SU-DHL-6 (cell line): Measurements from ENCODE around the gene VWA8.

ENCODE experiments used
- H2AFZ ChIP-seq: fragments of 200-600 bp; sonication (generic); 2 replicates; pipeline ENCODE4 v1.6.1; 2014; ENCODE audit warnings: low read depth, mild to moderate bottlenecking, moderate library complexity, mixed read lengths, antibody characterized with exemption, low read length; ENCODE audit not compliant: severe bottlenecking
- H3F3A ChIP-seq: fragments of 200-600 bp; shearing (Covaris generic); 2 replicates; pipeline ENCODE4 v1.6.0; 2016; ENCODE audit warnings: antibody characterized with exemption, mild to moderate bottlenecking; ENCODE audit not compliant: insufficient read depth
- H3K27ac ChIP-seq: fragments of 200-600 bp; sonication (generic); 2 replicates; pipeline ENCODE4 v1.5.1; 2016; ENCODE audit warnings: low read depth, mild to moderate bottlenecking, low read length, moderate library complexity, mixed read lengths
- H3K27me3 ChIP-seq: fragments of 200-600 bp; sonication (generic), shearing (Covaris generic); 2 replicates; pipeline ENCODE4 v1.6.0; 2014; ENCODE audit warnings: mild to moderate bottlenecking, low read length
- H3K36me3 ChIP-seq: fragments of 200-600 bp; sonication (generic); 2 replicates; pipeline ENCODE4 v1.6.1; 2014; ENCODE audit warnings: mild to moderate bottlenecking, low read length, mixed read lengths
- H3K4me2 ChIP-seq: fragments of 300-600, 200-600 bp; shearing (Covaris generic), sonication (generic); 2 replicates; pipeline ENCODE4 v1.6.0; 2014; ENCODE audit warnings: low read length, low read depth, mild to moderate bottlenecking; ENCODE audit not compliant: poor library complexity, severe bottlenecking
- H3K4me3 ChIP-seq: fragments of 200-600 bp; sonication (generic); 2 replicates; pipeline ENCODE4 v1.5.1; 2014; ENCODE audit warnings: antibody characterized with exemption, low read length, mild to moderate bottlenecking, mixed read lengths; ENCODE audit not compliant: insufficient read depth, poor library complexity, severe bottlenecking
- H3K79me2 ChIP-seq: fragments of 200-600 bp; sonication (generic); 2 replicates; pipeline ENCODE4 v1.6.1; 2014; ENCODE audit warnings: mild to moderate bottlenecking, low read length, moderate library complexity; ENCODE audit not compliant: insufficient read depth
- H3K9ac ChIP-seq: fragments of 200-600 bp; sonication (generic); 2 replicates; pipeline ENCODE4 v1.7.0; 2014; ENCODE audit warnings: mild to moderate bottlenecking, low read length
- H3K9me2 ChIP-seq: fragments of 200-600 bp; sonication (generic); replicated peaks from 2 replicates; pipeline ENCODE4 v1.6.1; 2014; ENCODE audit warnings: low read length; ENCODE audit not compliant: insufficient read depth
- H3K9me3 ChIP-seq: fragments of 200-600 bp; sonication (generic); 2 replicates; pipeline ENCODE4 v1.6.1; 2014; ENCODE audit warnings: low read length, mixed read lengths; ENCODE audit not compliant: insufficient read depth
- H4K20me1 ChIP-seq: fragments of 200-600 bp; sonication (generic); 2 replicates; pipeline ENCODE4 v1.6.1; 2014; ENCODE audit warnings: low read depth, mild to moderate bottlenecking, antibody characterized with exemption, low read length, moderate library complexity, mixed read lengths
- CTCF ChIP-seq: fragments of 200-600 bp; sonication (generic); IDR thresholded peaks from one replicate; pipeline ENCODE4 v1.5.1; 2017; ENCODE audit warnings: antibody characterized with exemption, mild to moderate bottlenecking, low read length, moderate library complexity; ENCODE audit not compliant: insufficient read depth, poor library complexity, severe bottlenecking
- EZH2phosphoT487 ChIP-seq: fragments of 200-600 bp; sonication (generic), shearing (Covaris generic); conservative IDR thresholded peaks from 2 replicates; pipeline ENCODE4 v1.6.1; 2018; ENCODE audit warnings: mild to moderate bottlenecking, antibody characterized with exemption, low read length, moderate library complexity, mixed read lengths

The VWA8 gene

GRCh38 chr13:41547251-41548000 is 413.5 kb downstream of the VWA8 start:
- TF ChIP-seq EZH2phosphoT487 (no peak), CTCF (no peak)
- no peaks in the 10 kb centered on the region for H3K9me2 ChIP-seq
- no peaks in the 10 kb centered on the region for H3K79me2 ChIP-seq
- H3K4me3 ChIP-seq = no peak overlapping the region
- H4K20me1 ChIP-seq = no peaks in the 10 kb centered on the region
- H3K9ac ChIP-seq = no peak overlapping the region
- H3K27me3 ChIP-seq = no peaks in the 10 kb centered on the region
- no peaks in the 10 kb centered on the region for H3K9me3 ChIP-seq
- H3K27ac ChIP-seq = no peak overlapping the region
- no peaks in the 10 kb centered on the region for H3K36me3 ChIP-seq
- no peak overlapping the region for H2AFZ ChIP-seq
- no peaks in the 10 kb centered on the region for H3F3A ChIP-seq
- H3K4me2 ChIP-seq = no peak overlapping the region

- Histone ChIP-seq H3K79me2 (no peaks in the 10 kb centered on the region), H3K4me2 (no peak overlapping the region), H3K4me3 (no peak overlapping the region), H3K9me2 (no peaks in the 10 kb centered on the region), H3K27me3 (no peaks in the 10 kb centered on the region), H3K9me3 (no peaks in the 10 kb centered on the region), H3K36me3 (no peaks in the 10 kb centered on the region), H3F3A (no peaks in the 10 kb centered on the region), H2AFZ (no peak overlapping the region), H4K20me1 (no peaks in the 10 kb centered on the region), H3K27ac (no peak overlapping the region), H3K9ac (no peak overlapping the region)
- TF ChIP-seq EZH2phosphoT487 (no peak), CTCF (no peak)
Observed at GRCh38 chr13:41546372-41547190, 414.3 kb downstream of the VWA8 start.

- Histone ChIP-seq H3K9me3 (no peaks in the 10 kb centered on the region), H3K9me2 (no peaks in the 10 kb centered on the region), H3K4me3 (no peak overlapping the region), H3K27me3 (no peaks in the 10 kb centered on the region), H3K9ac (no peak overlapping the region), H3K79me2 (no peaks in the 10 kb centered on the region), H3K27ac (no peak overlapping the region), H3K4me2 (no peak overlapping the region), H4K20me1 (no peaks in the 10 kb centered on the region), H2AFZ (no peak overlapping the region), H3F3A (no peaks in the 10 kb centered on the region), H3K36me3 (no peaks in the 10 kb centered on the region)
- TF ChIP-seq EZH2phosphoT487 (no peak), CTCF (no peak)
Observed at GRCh38 chr13:41545432-41545707, 415.5 kb downstream of the VWA8 start.
